GM19468 (cell line): ENCODE measurements around the gene CYP2W1.
"Not testable (repeated sequence)": the region's sequence is repeated elsewhere in the genome, so short reads cannot be mapped to it uniquely, and the experiment has no call there.

Experiments used
- ATAC-seq: cut with Tn5 transposase; IDR thresholded peaks from one replicate; pipeline ENCODE4 v1.9.1; 2021; ENCODE audit warnings: mild to moderate bottlenecking, moderate library complexity, moderate number of reproducible peaks; ENCODE audit not compliant: unreplicated experiment; ENCODE audit errors: extremely low read depth

The CYP2W1 gene

GRCh38 chr7:951881-952547 is 31.0 kb upstream of the CYP2W1 start:
- ATAC-seq = no peak

- no peak for ATAC-seq
Observed at GRCh38 chr7:952548-953441, 30.2 kb upstream of the CYP2W1 start.

- ATAC-seq = no peak
Observed at GRCh38 chr7:953547-954327, 29.2 kb upstream of the CYP2W1 start.

- ATAC-seq = no peak
Observed at GRCh38 chr7:954330-955238, 28.4 kb upstream of the CYP2W1 start, which contains the start of gene ADAP1. ADAP1 (minus strand) TSS chr7:954680; CDS start chr7:954477, 203 bp downstream.

- no peak for ATAC-seq
Observed at GRCh38 chr7:956031-956430, 26.9 kb upstream of the CYP2W1 start.

GRCh38 chr7:957418-958220 is 25.4 kb upstream of the CYP2W1 start:
- ATAC-seq = no peak

GRCh38 chr7:958221-959200 is 24.5 kb upstream of the CYP2W1 start:
- no peak for ATAC-seq

- ATAC-seq = no peak
Observed at GRCh38 chr7:959271-959670, 23.7 kb upstream of the CYP2W1 start.

- not testable (repeated sequence) for ATAC-seq
Observed at GRCh38 chr7:959740-960139, 23.2 kb upstream of the CYP2W1 start.

GRCh38 chr7:960269-960871 is 22.6 kb upstream of the CYP2W1 start:
- no peak for ATAC-seq

- ATAC-seq = not testable (repeated sequence)
Observed at GRCh38 chr7:960972-961371, 22.0 kb upstream of the CYP2W1 start.

GRCh38 chr7:961546-962400 is 21.2 kb upstream of the CYP2W1 start:
- no peak for ATAC-seq

GRCh38 chr7:962401-963081 is 20.4 kb upstream of the CYP2W1 start:
- no peak for ATAC-seq

GRCh38 chr7:963236-964078 is 19.5 kb upstream of the CYP2W1 start:
- no peak for ATAC-seq
